ENCODE measurements around the gene CNBP.
"Not testable (repeated sequence)": the region's sequence is repeated elsewhere in the genome, so short reads cannot be mapped to it uniquely, and the experiment has no call there.

The CNBP gene

GRCh38 chr3:129185783-129186182 lies 2.1 kb upstream of the CNBP start:
- Histone ChIP-seq H3K27me3 (ENCODE audit: insufficient read depth, low read length) (no peaks in the 10 kb centered on the region), H3K79me2 (ENCODE audit: insufficient read depth, low read length) (peaks cover 44% of the 10 kb centered on the region), H4K20me1 (ENCODE audit: insufficient read depth, low read length) (peaks cover 6% of the 10 kb centered on the region), H3K9me3 (ENCODE audit: low read length) (no peaks in the 10 kb centered on the region), H3K36me3 (ENCODE audit: insufficient read depth, low read length) (peaks cover 31% of the 10 kb centered on the region), H3K27ac (ENCODE audit: low read depth, low read length, poor library complexity, severe bottlenecking) (peak overlapping the region; percentile 78), H2AFZ (ENCODE audit: low read length) (no peak overlapping the region), H3K4me3 (ENCODE audit: low read depth, low read length, poor library complexity, severe bottlenecking) (peak overlapping the region; percentile 81), H3K4me1 (ENCODE audit: insufficient read depth, low read length, severe bottlenecking) (peaks cover 57% of the 10 kb centered on the region), H3F3A (ENCODE audit: insufficient read depth, low read length) (no peaks in the 10 kb centered on the region), H3K9me2 (ENCODE audit: low read depth, low read length) (no peaks in the 10 kb centered on the region), H3K9ac (ENCODE audit: low read length) (peak overlapping the region; percentile 99; the same call in 1 of the 2 replicates), H3K4me2 (ENCODE audit: low read length) (peak overlapping the region; percentile 74)
- TF ChIP-seq CTCF (IDR thresholded peaks at IDR 0.05; ENCODE audit: low read length) (no peak), EZH2 (IDR thresholded peaks at IDR 0.05; ENCODE audit: borderline replicate concordance, low read length) (no peak)

GRCh38 chr3:129184784-129185542 lies 1.3 kb upstream of the CNBP start:
- peaks cover 66% of the 10 kb centered on the region for H3K4me1 ChIP-seq (ENCODE audit: insufficient read depth, low read length, severe bottlenecking)
- peak overlapping the region; percentile 78 for H3K27ac ChIP-seq (ENCODE audit: low read depth, low read length, poor library complexity, severe bottlenecking)
- H3K9me3 ChIP-seq (ENCODE audit: low read length); H2AFZ ChIP-seq (ENCODE audit: low read length); H3F3A ChIP-seq (ENCODE audit: insufficient read depth, low read length); H3K9me2 ChIP-seq (ENCODE audit: low read depth, low read length); H3K27me3 ChIP-seq (ENCODE audit: insufficient read depth, low read length): not testable (repeated sequence)
- H3K9ac ChIP-seq (ENCODE audit: low read length), result peak overlapping the region; percentile 99
- H3K36me3 ChIP-seq (ENCODE audit: insufficient read depth, low read length), result peaks cover 39% of the 10 kb centered on the region
- H4K20me1 ChIP-seq (ENCODE audit: insufficient read depth, low read length), result peaks cover 12% of the 10 kb centered on the region
- peak overlapping the region; percentile 74 for H3K4me2 ChIP-seq (ENCODE audit: low read length)
- peak overlapping the region; percentile 81 for H3K4me3 ChIP-seq (ENCODE audit: low read depth, low read length, poor library complexity, severe bottlenecking)
- H3K79me2 ChIP-seq (ENCODE audit: insufficient read depth, low read length), result peaks cover 52% of the 10 kb centered on the region

GRCh38 chr3:129184396-129184657 lies 631 bp upstream of the CNBP start:
- no peaks in the 10 kb centered on the region for H3K9me2 ChIP-seq (ENCODE audit: low read depth, low read length)
- no peak overlapping the region for H2AFZ ChIP-seq (ENCODE audit: low read length)
- H4K20me1 ChIP-seq (ENCODE audit: insufficient read depth, low read length), result peaks cover 12% of the 10 kb centered on the region
- no peaks in the 10 kb centered on the region for H3K27me3 ChIP-seq (ENCODE audit: insufficient read depth, low read length)
- TF ChIP-seq EZH2 (IDR thresholded peaks at IDR 0.05; ENCODE audit: borderline replicate concordance, low read length) (no peak), CTCF (IDR thresholded peaks at IDR 0.05; ENCODE audit: low read length) (no peak)
- peaks cover 46% of the 10 kb centered on the region for H3K36me3 ChIP-seq (ENCODE audit: insufficient read depth, low read length)
- H3F3A ChIP-seq (ENCODE audit: insufficient read depth, low read length), result 0 out of 2 replicates have a peak, but pooled peaks cover 4% of the 10 kb centered on the region
- H3K9me3 ChIP-seq (ENCODE audit: low read length), result no peaks in the 10 kb centered on the region
- H3K79me2 ChIP-seq (ENCODE audit: insufficient read depth, low read length), result peaks cover 58% of the 10 kb centered on the region
- peaks cover 72% of the 10 kb centered on the region for H3K4me1 ChIP-seq (ENCODE audit: insufficient read depth, low read length, severe bottlenecking)
- peak overlapping the region; percentile 99 for H3K9ac ChIP-seq (ENCODE audit: low read length)
- peak overlapping the region; percentile 81 for H3K4me3 ChIP-seq (ENCODE audit: low read depth, low read length, poor library complexity, severe bottlenecking)
- peak overlapping the region; percentile 74 for H3K4me2 ChIP-seq (ENCODE audit: low read length)
- H3K27ac ChIP-seq (ENCODE audit: low read depth, low read length, poor library complexity, severe bottlenecking), result peak overlapping the region; percentile 78
